Measurements from ENCODE around the gene FLT4. TPM values are rescaled to one million over a fixed set of nuclear protein-coding genes. Genes with fewer than 3 reads are reported as not detected.

Gene FLT4
- total and polyA plus RNA-seq, 2 donors (not counting 1 experiment from before 2014, with no cell fraction given), result 0.17 TPM; not detected in 1

DNA sequence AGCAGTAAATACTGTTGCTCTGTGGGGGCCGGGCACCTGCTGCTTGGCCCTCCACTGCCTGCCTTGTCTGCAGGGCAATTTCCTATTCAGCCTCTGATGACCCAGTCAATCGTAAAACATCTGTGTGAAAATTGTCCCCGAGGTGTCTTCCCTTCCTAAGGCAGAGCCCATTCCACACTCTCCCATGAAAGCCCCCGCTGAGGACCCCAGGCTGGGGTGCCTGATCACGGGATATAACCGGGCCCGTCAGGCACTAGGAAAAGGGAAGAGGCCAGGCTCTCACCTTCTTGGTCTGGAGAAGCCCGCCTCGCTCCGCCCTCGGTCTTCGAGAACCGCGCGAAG is 30.9 kb downstream of the FLT4 start:
- H3K4me2 ChIP-seq (ENCODE audit: extremely low read depth, insufficient read depth, low read length), result peak overlapping the region; percentile 75
- H2AFZ ChIP-seq (ENCODE audit: low read length), result no peak overlapping the region
- DNase-seq (ENCODE audit: low read depth in 2 of 2), result no peak
- no peaks in the 10 kb centered on the region for H3K36me3 ChIP-seq (ENCODE audit: control insufficient read depth, insufficient read depth, low read length)
- no peaks in the 10 kb centered on the region for H3K27me3 ChIP-seq (ENCODE audit: control insufficient read depth, insufficient read depth, low read length)
- no peak for TF ChIP-seq EZH2 (IDR thresholded peaks at IDR 0.05; ENCODE audit: low read length, missing control alignments)
- TF ChIP-seq, protein P1, sequence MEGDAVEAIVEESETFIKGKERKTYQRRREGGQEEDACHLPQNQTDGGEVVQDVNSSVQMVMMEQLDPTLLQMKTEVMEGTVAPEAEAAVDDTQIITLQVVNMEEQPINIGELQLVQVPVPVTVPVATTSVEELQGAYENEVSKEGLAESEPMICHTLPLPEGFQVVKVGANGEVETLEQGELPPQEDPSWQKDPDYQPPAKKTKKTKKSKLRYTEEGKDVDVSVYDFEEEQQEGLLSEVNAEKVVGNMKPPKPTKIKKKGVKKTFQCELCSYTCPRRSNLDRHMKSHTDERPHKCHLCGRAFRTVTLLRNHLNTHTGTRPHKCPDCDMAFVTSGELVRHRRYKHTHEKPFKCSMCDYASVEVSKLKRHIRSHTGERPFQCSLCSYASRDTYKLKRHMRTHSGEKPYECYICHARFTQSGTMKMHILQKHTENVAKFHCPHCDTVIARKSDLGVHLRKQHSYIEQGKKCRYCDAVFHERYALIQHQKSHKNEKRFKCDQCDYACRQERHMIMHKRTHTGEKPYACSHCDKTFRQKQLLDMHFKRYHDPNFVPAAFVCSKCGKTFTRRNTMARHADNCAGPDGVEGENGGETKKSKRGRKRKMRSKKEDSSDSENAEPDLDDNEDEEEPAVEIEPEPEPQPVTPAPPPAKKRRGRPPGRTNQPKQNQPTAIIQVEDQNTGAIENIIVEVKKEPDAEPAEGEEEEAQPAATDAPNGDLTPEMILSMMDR (conservative IDR thresholded peaks at IDR 0.05 in 1 of 2, IDR thresholded peaks at IDR 0.05 in 1 of 2; ENCODE audit: low read depth in 1 of 2, low read length in 2 of 2), result no peak
- no peak overlapping the region for H3K9ac ChIP-seq (ENCODE audit: insufficient read depth, low read length)
- H3K27ac ChIP-seq (ENCODE audit: insufficient read depth, low read length), result no peak overlapping the region
- no peaks in the 10 kb centered on the region for H3K79me2 ChIP-seq (ENCODE audit: control insufficient read depth, insufficient read depth, low read length)
- H3K9me3 ChIP-seq (ENCODE audit: control insufficient read depth, insufficient read depth, low read depth, low read length), result no peaks in the 10 kb centered on the region
- H3K4me1 ChIP-seq (ENCODE audit: control insufficient read depth, extremely low read depth, insufficient read depth, low read length), result no peaks in the 10 kb centered on the region
- H3K4me3 ChIP-seq (replicated peaks in 1 of 4; ENCODE audit: control extremely low read depth in 1 of 4, insufficient read depth in 1 of 4, low read depth in 3 of 4, low read length in 4 of 4), result peak overlapping the region in 1 of 4 experiments; percentile 32
- H4K20me1 ChIP-seq (ENCODE audit: control insufficient read depth, extremely low read depth, insufficient read depth, low read length), result no peaks in the 10 kb centered on the region

DNA sequence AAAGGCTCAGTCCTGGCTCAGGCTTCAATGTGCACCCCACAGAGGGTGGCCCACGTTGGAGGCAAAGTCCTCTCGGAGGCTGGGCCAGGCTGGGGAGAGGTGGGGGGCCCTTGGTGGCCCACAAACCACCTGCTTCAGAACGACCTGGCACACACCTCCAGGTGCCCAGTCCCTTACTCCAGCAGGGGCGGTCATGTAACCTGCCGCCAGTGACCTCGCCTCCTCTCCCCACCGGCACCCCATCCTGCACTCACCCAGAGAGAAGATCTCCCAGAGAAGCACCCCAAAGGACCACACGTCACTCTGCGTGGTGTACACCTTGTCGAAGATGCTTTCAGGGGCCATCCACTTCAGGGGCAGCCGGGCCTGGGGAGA is 35.6 kb downstream of the FLT4 start:
- H4K20me1 ChIP-seq (ENCODE audit: control insufficient read depth, extremely low read depth, insufficient read depth, low read length), result no peaks in the 10 kb centered on the region
- no peaks in the 10 kb centered on the region for H3K27me3 ChIP-seq (ENCODE audit: control insufficient read depth, insufficient read depth, low read length)
- DNase-seq (ENCODE audit: low read depth in 2 of 2), result no peak
- no peaks in the 10 kb centered on the region for H3K4me1 ChIP-seq (ENCODE audit: control insufficient read depth, extremely low read depth, insufficient read depth, low read length)
- H3K9me3 ChIP-seq (ENCODE audit: control insufficient read depth, insufficient read depth, low read depth, low read length), result no peaks in the 10 kb centered on the region
- no peak overlapping the region for H3K4me2 ChIP-seq (ENCODE audit: extremely low read depth, insufficient read depth, low read length)
- TF ChIP-seq, protein P1 (conservative IDR thresholded peaks at IDR 0.05 in 1 of 2, IDR thresholded peaks at IDR 0.05 in 1 of 2; ENCODE audit: low read depth in 1 of 2, low read length in 2 of 2), result no peak
- TF ChIP-seq EZH2 (IDR thresholded peaks at IDR 0.05; ENCODE audit: low read length, missing control alignments), result no peak
- no peak overlapping the region for H3K9ac ChIP-seq (ENCODE audit: insufficient read depth, low read length)
- no peak overlapping the region for H2AFZ ChIP-seq (ENCODE audit: low read length)
- H3K36me3 ChIP-seq (ENCODE audit: control insufficient read depth, insufficient read depth, low read length), result no peaks in the 10 kb centered on the region
- H3K4me3 ChIP-seq (replicated peaks in 1 of 4; ENCODE audit: control extremely low read depth in 1 of 4, insufficient read depth in 1 of 4, low read depth in 3 of 4, low read length in 4 of 4), result no peak overlapping the region
- H3K79me2 ChIP-seq (ENCODE audit: control insufficient read depth, insufficient read depth, low read length), result no peaks in the 10 kb centered on the region
- H3K27ac ChIP-seq (ENCODE audit: insufficient read depth, low read length), result no peak overlapping the region

DNA sequence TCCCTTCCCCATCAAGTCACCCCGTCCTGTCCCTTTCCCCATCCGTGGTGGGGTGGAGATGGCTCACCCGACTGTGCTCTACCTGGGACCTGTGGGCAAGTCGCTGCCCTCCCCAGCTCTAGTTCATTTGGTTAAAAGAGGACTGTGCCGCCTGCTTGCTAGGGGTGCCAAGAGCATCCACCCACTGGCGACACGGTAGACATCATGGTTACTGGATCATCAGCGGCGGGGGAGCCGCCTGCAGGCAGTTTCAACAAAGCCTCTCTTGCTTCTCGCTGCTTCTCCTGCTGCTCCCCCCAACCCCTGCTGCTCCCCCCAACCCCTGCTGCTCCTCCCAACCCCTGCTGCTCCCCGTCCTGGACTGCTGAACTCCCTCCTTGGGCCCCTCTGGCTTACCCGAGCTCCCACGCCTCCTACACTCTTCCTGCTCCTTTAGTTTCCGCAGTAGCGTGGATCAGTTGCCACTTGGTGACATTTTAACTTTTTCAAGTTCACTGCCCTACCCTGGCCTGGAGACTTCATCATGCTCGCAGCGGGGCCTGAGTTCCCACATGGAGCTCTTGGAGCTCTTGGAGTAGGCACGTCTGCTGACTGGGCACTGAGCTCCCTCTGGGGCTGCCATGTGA is 36.1 kb downstream of the FLT4 start:
- Histone ChIP-seq H3K27me3 (ENCODE audit: control insufficient read depth, insufficient read depth, low read length) (no peaks in the 10 kb centered on the region), H3K36me3 (ENCODE audit: control insufficient read depth, insufficient read depth, low read length) (no peaks in the 10 kb centered on the region), H3K27ac (ENCODE audit: insufficient read depth, low read length) (no peak overlapping the region), H3K9ac (ENCODE audit: insufficient read depth, low read length) (no peak overlapping the region), H3K4me1 (ENCODE audit: control insufficient read depth, extremely low read depth, insufficient read depth, low read length) (no peaks in the 10 kb centered on the region), H3K9me3 (ENCODE audit: control insufficient read depth, insufficient read depth, low read depth, low read length) (no peaks in the 10 kb centered on the region), H2AFZ (ENCODE audit: low read length) (no peak overlapping the region), H3K4me2 (ENCODE audit: extremely low read depth, insufficient read depth, low read length) (no peak overlapping the region), H4K20me1 (ENCODE audit: control insufficient read depth, extremely low read depth, insufficient read depth, low read length) (no peaks in the 10 kb centered on the region), H3K4me3 (replicated peaks in 1 of 4; ENCODE audit: control extremely low read depth in 1 of 4, insufficient read depth in 1 of 4, low read depth in 3 of 4, low read length in 4 of 4) (no peak overlapping the region), H3K79me2 (ENCODE audit: control insufficient read depth, insufficient read depth, low read length) (no peaks in the 10 kb centered on the region)
- TF ChIP-seq EZH2 (IDR thresholded peaks at IDR 0.05; ENCODE audit: low read length, missing control alignments), result no peak
- TF ChIP-seq, protein P1 (conservative IDR thresholded peaks at IDR 0.05 in 1 of 2, IDR thresholded peaks at IDR 0.05 in 1 of 2; ENCODE audit: low read depth in 1 of 2, low read length in 2 of 2), result no peak
- no peak for DNase-seq (ENCODE audit: low read depth in 2 of 2)
